ENCODE data around the gene EXOC3L4.

DNA sequence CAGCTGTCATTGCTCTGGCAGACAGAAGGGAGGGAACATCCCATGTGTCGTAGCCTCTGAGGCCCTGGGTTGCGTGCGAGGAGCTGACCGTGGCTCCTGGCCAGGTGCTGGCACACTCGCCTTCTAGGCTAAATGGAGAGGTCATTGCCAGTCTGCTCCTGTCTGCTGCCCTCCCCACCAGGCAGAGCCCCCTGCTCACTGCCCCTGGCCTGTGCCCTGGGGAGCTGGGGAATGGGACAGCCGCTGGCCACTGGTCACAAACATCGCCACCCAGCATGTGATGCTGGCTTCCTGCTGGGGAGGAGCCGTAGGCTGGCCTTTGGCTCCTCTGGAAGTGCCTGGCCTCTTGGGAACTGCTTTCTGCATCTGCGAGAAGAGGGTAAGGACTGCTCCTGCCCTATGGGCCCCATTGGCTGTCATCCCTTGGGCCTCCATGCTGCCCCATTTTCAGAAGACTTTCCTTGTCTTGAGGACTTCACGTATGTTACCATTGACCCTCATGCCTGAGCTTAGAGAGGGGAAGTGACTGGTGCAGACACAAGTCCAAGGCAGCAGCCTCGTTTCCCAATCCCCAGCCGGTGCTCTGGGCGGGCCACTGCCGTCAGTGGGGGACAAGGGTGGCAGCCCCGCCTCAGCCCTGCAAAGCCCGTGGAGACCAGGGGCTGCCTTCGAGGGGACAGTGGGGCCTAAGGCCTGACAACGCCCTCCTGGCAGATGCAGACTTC lies 26.8 kb downstream of the EXOC3L4 start:
- TF ChIP-seq, protein P1, sequence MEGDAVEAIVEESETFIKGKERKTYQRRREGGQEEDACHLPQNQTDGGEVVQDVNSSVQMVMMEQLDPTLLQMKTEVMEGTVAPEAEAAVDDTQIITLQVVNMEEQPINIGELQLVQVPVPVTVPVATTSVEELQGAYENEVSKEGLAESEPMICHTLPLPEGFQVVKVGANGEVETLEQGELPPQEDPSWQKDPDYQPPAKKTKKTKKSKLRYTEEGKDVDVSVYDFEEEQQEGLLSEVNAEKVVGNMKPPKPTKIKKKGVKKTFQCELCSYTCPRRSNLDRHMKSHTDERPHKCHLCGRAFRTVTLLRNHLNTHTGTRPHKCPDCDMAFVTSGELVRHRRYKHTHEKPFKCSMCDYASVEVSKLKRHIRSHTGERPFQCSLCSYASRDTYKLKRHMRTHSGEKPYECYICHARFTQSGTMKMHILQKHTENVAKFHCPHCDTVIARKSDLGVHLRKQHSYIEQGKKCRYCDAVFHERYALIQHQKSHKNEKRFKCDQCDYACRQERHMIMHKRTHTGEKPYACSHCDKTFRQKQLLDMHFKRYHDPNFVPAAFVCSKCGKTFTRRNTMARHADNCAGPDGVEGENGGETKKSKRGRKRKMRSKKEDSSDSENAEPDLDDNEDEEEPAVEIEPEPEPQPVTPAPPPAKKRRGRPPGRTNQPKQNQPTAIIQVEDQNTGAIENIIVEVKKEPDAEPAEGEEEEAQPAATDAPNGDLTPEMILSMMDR (IDR thresholded peaks at IDR 0.05; ENCODE audit: low read depth, low read length), result no peak
- TF ChIP-seq EZH2phosphoT487 (IDR thresholded peaks at IDR 0.05; ENCODE audit: low read depth), result no peak

All from OCI-LY3 (cell line).